HG02973 (cell line): Measurements from ENCODE around the gene NEDD9.

ENCODE experiments used
- ATAC-seq: cut with Tn5 transposase; IDR thresholded peaks from one replicate; pipeline ENCODE4 v1.9.1; 2021; ENCODE audit warnings: moderate library complexity; ENCODE audit not compliant: unreplicated experiment

The NEDD9 gene

DNA sequence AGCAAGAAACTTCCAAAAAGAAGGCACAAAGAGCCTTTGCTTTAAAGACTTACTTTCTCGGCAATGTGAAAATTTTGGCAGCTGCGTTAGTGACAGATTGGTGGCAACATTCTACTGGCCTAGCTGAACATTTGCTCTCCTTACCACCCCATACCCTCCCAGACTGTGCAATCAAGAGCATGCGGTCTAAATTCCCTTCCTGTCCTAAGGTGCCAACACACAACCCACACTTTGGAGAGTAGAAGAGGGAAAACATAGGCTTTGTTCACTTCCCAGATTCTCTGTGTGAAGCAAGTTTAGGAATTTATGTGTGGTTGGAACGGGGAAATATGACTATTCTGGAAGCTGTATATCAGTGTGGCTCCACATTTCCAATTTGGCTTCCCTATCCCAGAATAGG lies 29.8 kb upstream of the NEDD9 start:
- no peak for ATAC-seq

- no peak for ATAC-seq
Observed at GRCh38 chr6:11260249-11261038, 28.0 kb upstream of the NEDD9 start.

- ATAC-seq = no peak
Observed at GRCh38 chr6:11258260-11259237, 26.1 kb upstream of the NEDD9 start.

GRCh38 chr6:11255610-11256009 lies 23.1 kb upstream of the NEDD9 start:
- ATAC-seq = no peak

- ATAC-seq = no peak
Observed at GRCh38 chr6:11253594-11253993, 21.1 kb upstream of the NEDD9 start.

- ATAC-seq = no peak
Observed at GRCh38 chr6:11251553-11252360, 19.3 kb upstream of the NEDD9 start.

DNA sequence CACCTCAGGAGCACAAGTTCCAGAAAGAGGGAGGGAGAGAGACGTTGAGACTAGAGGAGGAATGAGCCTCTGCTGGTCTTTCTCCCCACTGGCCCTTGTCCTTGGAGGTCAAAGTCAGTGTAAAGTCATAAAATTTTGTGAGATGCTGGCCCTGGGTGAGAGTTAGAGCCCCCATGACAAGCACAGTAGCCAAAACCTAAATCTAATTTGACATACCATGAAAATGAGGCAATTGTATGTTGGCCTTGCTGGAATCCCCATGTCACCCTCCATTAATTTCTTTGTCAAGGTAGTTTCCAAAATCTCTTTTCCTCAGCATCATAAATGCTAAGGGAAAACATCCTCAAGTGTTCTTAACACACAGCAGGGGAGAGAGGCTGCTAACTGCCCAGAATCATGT lies 17.6 kb upstream of the NEDD9 start:
- no peak for ATAC-seq

GRCh38 chr6:11248974-11249761 lies 16.7 kb upstream of the NEDD9 start:
- ATAC-seq = no peak

GRCh38 chr6:11246722-11247121 lies 14.3 kb upstream of the NEDD9 start:
- no peak for ATAC-seq

DNA sequence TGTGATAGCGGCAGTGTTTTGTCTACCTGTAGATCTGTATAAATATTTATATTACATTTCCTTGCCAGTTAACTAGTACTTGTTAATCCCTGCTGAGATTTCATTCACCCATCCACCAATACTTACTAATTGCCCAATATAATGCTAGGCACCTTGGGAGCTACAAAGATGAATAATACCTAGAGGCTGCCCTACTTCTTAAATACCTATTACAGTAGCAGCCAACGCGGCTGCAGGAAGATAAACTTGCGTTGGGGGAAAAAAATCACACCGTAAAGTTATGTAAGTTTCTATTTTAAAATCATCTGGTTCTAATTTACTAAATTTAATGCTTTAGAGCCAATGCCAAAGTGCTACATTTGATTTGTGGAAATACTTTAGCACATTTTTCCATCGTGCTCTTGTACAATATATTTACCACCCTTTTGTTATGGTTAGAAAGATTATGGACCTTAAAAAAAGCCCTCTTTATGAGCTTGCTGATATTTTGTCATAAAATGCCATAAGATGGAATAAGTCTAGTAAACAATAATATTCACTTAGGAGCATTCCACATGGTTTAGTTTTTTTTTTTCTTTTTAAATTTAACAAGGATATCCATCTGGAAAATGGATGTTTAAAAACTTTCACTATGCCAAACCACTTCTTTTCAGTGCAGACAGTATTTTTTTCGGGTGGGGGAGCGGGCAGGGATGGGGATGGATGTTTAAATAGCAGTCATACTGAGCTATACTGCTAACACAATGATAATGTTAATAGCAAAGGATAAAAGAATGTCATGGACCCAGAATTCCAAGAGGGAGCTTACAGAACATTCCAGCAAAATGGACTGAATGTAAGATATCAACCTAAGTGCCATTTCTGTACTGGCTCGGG lies 13.2 kb upstream of the NEDD9 start:
- ATAC-seq = no peak

DNA sequence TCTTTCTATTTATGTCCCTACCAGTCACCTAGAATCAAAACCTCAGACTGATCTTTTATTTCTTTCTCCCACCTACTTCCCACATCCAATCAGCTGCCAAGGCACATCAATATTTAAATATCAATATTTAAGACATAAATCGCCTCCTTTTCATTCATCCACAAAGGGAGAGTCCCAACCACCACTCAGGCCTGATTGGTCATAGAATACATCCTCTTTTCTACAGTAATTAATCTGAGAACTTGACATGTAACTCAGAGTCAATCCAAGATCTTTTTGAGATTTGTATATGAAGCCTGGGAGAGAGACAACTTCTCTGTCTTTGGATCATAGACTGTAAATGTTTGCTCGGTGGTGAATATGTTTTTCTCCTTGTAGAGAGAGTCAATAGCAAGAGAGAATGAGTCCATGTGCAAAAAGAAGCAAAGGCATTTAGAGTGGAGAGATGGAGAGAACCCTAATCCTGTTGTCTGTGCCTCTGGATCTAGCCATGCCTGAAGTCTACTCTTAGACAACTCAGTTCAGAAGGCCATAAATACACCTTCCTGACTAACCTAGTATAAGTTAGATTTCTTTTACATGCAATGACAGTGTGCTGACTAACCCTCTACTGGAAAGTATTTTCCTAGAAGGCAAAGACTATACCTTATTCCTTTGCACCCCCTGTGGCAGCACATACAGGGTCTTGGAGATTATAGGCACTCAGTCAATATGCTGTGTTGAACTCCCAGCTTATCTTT lies 12.1 kb upstream of the NEDD9 start:
- ATAC-seq = no peak

DNA sequence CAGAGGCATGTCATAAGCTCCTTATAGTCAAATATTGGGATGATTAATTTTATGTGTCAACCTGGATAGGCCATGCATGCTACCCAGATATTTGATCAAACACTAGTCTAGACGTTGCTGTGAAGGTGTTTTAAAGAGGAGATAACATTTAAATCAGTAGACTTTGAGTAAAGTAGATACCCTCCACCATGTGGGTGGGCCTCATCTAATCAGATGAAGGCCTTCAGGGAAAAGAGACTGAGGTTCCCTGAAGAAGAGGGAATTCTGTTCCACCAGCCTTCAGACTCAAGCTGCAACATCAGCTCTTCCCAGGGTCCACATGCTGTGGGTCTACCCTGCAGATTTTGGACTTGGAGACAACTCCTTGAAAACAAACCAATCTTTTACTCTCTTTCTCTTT lies 11.4 kb upstream of the NEDD9 start:
- ATAC-seq = no peak

DNA sequence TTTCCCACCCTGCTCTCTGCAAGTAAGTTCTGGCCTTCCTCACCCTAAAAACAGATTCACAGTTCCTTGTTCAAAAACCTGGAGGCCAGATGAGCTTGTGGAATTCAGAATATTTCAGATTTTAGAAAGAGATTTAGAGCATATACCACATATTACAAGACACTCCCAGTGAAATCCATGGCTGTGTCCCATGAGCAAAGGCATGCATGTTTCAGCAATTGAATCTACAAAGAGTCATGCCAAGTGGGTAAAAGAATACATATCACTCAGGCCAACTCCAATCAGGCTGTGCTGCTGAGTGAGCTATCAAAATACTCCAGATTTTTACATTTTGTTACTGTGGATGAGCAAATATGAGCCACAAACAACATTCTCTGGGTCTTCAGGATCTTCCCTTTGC lies 10.2 kb upstream of the NEDD9 start:
- no peak for ATAC-seq

GRCh38 chr6:11241793-11242201 lies 9.3 kb upstream of the NEDD9 start:
- no peak for ATAC-seq

DNA sequence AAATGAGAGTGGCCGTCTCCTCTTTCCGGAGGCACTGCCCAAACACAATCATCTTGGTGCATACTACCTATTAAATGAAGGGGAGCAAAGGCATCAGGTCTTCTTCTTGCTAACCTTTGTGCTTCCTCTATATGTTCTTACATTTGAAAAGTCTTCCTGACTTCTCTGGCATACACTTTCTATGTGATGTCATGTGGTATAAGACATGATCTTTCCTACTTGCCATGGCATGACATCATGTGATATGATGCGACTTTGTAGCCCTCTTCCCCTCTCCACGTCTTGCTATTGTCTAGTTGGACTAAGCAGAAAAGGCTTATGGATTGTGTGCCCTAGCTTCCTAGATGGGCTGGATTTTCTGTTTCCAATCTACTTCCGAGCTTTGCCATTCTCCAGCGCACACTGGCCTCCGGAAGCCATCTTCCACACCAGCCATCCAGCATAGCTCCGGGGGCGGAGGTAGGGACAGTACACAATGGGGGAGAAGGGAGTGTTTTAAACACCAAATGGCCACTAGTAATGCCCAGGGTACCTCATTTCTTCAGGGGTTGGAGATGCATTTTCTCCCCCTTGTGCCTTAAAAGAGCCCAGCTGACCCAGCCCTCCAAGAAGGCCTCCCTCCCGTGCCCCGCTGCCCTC lies 8.8 kb upstream of the NEDD9 start:
- ATAC-seq = no peak

DNA sequence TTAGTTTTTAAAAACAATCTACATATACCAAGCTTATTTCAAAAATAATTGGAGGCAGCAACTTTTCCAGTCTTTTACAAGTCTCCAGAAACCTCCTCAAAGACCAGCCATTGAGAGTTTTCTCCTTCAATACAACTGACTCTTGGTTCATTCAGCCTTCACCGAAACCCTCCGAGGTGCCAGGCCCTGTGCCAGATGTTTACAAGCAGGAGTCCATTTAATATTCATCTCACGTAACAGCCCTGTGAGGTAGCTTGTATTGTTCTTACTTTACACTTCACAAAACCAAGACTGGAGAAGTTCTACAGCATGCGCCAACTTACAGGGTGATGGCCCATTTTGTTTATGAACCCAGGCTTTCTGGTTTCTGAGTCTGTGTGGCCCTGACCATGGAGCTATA lies 5.5 kb upstream of the NEDD9 start:
- no peak for ATAC-seq

DNA sequence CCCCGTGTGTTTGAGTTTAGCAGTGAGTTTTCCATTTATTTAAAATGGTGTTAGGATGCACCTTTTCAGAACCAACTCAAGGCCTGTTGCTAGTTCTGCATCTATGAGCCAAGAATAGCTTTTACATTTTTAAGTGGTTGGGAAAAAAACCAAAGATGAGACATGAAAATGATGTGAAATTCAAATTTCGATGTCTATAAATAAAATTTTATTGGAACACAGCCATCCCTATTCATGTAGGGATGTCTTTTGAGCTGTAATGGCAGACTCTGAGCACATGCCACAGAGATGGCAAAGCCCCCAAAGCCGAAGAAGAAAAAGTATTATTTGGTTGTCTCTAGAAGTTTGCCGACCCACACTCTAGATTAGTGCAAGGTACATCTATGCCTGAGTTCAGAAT lies 5.0 kb upstream of the NEDD9 start:
- ATAC-seq = no peak

DNA sequence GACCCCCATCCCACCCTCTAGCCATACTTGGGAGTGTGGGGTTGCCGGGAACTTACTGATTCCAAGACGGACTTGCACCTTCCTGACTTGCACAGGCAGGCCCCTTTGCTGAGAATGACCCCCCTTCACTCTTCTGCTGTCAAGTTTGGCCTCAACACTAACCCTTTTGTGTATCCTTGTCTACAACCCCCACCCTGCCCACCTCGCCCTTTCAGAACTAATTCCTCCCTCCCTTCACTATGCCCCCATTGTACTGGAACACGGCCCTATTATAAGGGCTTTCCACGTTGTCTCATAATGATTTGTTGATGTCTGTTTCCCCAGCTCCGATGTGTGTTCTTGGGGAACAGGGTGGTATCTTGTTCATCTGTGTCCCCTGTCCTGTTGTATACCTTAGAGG lies 4.4 kb upstream of the NEDD9 start:
- no peak for ATAC-seq
